Measurements from ENCODE around the gene PLEKHA5.
"Not testable (repeated sequence)": the region's sequence is repeated elsewhere in the genome, so short reads cannot be mapped to it uniquely, and the experiment has no call there.

The PLEKHA5 gene

DNA sequence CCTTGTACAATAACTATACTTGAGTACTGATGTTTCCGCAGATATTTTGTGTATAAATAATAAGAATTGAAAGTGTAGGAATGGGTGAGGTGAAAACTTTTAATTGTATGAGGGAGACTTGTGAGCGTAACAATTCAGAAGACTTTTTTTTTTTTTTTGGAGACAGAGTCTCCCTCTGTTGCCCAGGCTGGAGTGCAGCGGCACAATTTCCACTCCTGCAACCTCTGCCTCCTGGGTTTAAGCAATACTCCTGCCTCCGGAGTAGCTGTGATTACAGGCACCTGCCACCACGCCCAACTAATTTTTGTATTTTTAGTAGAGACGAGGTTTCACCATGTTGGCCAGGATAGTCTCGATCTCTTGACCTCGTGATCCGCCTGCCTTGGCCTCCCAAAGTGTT, 40.8 kb downstream of the PLEKHA5 start:
- not testable (repeated sequence) for DNase-seq

DNA sequence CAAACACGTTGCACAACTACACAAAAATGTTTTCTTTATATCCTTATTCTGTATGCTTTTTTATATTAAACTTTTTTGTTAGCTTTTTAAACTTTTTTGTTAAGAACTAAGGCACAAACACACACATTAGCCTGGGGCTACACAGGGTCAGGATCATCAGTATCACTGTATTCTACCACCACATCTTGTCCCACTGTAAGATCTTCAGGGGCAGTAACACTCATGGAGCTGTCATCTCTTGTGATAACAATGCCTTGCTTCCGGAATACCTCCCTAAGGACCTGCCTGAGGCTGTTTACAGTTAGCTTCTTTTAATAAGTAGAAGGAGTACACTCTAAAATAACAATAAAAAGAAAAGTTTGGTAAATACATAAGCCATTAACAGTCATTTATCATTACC, 42.2 kb downstream of the PLEKHA5 start:
- no peak for DNase-seq

DNA sequence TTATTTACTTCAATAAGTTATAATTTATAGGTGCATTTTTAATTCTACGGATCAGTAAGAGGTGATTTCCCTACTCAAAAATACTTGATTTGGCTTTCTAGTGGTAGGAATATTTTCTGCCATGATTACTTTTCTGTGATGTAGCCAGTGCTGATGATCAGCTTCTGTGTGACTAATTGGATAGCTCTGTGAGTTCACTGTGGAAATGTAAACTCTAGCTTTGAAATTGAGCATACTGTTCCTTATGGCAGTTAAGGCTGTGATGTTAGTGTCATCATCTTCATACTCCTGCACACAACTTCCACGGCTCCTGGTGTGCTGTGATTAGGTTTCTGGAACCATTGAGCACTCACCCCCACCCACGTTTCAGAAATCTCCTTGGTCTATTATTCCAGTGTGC, 48.2 kb downstream of the PLEKHA5 start:
- no peak for DNase-seq

DNA sequence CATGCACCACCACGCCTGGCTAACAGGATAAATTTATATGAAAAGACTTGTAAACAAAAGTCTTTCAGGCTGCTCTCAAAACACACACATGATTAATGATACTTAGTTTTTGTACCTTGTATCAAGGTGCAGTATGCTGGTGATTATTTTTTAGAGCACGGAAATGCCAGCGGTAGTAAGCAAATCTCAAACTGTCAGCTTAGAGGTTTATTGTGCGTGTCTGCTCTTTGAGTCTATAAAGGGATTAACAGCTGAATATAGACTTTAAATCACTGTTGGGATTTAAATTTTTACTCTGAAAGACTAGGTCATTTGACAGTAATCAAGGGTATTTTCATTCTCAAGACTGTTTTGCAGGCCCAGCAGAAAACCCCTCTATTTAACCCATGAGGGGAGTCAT, 50.5 kb downstream of the PLEKHA5 start:
- DNase-seq = no peak

DNA sequence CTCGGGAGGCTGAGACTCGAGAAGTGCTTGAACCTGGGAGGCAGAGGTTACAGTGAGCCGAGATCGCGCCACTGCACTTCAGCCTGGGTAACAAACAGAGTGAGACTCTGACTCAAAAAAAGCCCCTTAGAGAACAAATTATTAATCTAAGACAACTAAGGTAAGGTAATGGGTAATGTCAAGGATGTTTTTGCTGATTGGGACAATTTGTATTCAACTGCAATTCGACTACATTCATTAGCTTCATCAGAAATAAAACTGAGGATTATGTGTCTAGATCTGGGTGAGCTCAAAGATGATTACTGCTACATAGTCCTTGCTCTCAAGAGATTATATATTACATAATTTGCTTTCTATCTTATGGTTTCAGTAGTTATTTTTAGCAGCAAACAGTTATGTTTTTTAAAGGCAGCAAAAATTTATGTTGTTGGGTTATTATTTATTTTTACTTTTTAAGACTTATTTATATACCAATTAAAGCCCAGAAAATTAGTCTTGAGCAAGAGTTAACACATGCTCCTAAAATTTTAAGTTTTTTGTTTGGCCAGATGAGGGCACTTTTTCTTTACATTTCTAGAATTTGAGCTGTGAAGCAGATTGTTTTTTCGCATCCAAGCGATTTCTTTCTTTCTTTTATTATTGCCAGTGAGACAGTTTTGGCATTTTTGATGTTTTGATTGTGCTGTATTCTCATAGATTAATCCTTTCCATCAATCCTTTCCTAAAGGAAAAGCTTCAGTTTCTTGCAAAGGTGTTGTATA, 52.3 kb downstream of the PLEKHA5 start:
- no peak for DNase-seq

DNA sequence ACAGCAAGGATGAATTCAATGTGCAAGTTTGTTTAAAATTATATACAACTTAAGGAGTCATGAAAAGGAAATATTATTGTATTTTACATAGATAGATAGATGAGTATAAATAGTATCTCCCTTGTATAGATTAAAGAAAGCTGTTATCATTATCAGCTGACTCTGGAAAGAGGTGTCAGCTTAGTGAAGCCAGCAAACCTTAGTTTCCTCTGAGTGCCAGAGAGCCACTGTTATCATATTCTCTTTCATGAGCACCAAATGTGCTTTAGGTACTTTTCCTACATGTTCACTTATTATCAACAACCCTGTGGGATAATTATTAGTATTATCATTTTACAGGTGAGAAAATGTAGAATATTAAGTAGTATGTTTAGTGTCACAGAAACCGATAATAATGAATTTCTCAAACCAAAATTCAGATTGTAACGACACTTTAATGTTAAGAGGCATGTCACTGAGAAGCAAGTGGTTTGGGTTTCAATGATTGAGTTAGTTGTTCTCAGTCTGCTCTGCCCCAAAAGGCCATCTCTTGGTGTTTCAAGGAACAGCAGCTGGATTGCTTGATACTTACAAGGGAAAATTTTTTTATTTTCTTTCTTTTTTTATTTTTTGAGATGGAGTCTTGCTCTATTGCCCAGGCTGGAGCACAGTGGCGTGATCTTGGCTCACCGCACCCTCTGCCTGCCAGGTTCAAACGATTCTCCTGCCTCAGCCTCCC, 53.7 kb downstream of the PLEKHA5 start:
- no peak for DNase-seq

DNA sequence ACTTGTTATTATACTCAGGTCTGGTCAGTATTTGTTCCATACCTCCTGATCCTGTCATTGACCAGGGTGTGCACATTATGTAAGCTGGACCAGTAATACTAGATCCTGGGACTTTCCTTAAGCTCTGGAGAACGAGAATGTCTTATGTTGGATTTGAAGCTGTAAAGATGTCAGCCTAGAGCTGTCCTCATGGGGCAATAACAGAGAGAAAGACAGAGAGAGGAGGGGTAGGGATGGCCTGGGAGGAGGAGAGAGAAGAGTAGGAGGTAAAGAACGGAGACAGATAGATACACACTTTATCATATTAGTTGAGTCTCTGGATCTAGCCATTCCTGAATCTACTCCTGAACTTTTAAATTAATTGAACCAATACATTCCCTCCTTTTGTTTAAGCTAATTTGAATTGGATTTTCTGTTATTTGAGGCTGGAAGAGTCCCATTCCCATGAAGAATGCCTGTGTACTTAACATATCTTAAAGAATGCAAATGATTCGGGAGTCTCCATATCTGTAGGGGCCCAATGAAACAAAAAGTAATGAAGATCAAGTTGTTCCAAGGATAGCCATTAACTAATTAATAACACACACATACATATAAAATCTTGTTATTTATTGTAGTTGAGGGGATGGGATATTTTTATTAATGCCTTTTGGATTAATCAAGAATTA, 55.9 kb downstream of the PLEKHA5 start:
- DNase-seq = no peak

DNA sequence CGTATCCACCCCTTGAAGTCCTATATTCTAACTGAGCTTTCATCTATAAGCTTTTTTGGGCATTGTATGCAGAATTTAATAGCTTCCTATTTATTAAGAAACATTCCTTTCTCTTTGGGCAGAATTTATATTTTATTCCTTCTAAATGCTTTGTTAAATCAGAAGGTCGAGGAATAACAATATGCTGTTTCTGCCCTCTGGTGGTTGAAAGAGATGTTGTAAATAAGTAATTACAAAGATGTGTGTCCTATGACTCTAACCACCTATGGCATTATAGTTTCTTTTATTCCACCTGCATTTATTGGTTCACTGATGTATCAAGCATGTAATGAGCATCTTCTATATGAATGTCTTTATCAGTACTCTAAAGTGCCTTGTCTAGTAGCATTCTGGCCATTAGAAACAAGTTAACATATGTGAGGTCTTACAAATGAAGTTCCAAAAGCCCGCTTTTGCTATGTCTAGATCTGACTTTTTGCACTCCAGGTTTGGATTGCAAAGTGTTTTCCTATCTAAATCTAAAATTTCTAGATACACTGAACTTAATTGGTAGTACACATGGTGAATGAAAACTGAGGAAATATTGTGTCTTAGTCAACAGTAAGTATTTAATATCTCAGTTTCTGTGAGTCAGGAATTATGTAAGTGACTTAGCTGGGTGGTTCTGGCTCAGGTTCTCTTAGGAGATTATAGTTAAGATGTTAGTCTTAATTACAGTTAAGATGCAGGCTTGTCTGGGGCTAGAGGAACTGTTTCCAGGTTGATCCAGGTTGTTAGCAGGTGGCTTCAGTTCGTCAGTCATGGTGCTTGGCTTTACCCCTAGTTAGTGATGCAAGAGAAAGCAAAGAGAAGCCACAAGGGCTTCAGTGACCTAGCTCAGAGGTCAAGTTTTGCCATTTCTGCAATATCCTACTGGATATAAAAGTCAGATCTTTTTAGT, 57.5 kb downstream of the PLEKHA5 start:
- DNase-seq = peak; percentile 12

DNA sequence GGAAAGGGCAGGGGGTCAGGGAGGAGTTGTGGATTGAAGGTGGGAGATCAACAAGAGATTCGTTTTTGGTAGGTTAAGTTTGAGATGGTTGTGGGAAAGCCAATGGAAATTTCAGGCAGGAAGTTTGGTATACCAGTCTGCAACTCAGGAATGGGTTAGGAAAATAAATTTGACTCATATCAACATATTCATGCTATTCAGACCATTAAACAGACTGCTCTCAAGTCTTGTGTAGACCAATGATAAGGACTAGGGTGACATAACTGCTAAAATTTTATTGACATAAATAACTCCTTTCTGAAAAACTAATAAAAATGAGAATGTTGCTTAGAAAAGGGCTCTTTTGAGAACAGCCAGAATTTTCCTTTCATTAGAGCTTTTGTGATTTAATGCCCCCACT, 60.0 kb downstream of the PLEKHA5 start:
- DNase-seq = no peak

DNA sequence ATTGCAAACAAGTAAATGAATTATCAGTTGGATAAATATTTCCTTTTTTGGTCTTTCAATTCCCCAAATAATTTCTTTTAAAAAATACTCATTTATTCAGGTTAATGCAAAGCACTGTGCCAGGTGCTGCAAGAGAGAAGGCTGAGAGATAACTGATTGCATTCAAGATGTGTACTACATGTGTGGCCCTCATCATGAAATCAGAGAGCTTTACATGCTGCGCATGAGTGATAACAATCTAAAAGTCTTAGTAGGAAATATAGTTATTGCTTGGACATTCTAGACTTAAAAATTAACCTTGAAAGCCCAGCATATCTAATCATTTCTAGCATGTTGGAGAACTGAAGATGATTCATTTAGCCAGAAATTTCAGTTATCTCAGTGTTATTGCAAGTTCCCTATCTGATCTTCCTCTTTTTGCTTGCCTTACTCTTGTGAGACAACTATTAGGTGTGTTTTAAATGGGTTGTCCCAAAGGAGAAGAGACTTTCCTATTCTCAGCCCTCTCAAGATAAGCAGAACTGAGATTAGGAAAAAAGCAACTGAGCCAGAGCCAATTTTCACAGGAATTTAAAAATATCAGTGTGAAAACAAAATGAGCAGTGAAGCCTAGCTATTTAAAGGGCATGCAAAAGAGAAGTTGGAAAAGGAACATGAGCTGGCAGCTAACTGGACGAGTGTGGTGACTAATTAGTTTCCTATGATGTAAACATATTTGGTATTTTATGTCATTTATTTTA, 60.9 kb downstream of the PLEKHA5 start:
- DNase-seq = no peak

DNA sequence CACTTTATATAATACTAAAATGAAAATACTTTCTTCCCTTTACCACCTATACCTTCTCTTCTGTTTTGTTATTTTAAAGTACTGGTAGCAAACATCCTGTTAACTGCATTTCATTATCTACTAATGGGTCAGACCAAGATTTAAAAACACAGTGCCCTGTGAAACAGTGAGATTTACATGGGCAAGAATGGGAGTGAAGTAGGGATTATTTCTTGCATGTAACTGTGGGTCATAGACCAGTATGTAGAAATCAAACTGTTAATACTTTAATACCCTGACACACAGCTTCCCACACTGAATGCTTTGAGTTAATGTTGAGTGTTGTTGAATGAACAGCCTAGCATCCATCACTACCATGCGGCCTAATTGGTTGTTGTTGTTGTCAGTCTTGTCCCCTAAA, 61.6 kb downstream of the PLEKHA5 start:
- no peak for DNase-seq

DNA sequence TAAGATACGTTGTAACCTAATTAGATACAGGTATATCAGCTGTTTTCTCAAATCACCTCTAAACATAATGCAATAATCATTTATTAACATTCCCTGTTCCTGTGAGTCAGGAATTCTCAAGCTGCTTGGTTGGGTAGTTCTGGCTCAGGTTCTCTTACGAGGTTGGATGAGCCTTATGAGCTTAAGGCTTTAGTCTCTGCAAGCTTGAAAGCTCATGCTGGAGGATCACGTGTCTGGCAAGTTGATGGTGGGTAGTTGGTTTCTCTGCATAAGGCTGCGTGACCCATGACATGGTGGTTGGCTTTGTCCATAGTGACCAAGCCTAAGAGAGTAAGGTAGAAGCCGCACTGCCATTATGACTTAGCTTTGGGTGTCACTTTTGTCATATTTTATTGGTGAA, 62.0 kb downstream of the PLEKHA5 start:
- DNase-seq = no peak

DNA sequence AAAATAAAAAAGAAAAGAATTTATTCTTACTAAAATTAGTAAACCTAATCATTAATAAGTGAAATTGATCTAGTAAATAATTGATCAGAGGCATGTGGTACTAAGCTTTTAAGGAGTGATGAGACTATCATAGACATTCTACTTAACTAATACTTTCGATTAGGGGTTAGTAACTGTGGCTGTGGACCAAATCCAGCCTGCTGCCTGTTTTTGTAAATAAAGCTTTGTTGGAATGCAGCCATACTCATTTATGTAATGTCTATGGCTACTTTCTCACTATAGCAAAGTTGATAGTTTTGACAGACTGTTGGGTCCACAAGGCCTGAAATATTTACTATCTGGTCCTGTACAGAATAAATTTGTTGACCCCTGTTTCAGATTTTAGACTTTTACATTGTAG, 63.2 kb downstream of the PLEKHA5 start:
- DNase-seq = no peak

DNA sequence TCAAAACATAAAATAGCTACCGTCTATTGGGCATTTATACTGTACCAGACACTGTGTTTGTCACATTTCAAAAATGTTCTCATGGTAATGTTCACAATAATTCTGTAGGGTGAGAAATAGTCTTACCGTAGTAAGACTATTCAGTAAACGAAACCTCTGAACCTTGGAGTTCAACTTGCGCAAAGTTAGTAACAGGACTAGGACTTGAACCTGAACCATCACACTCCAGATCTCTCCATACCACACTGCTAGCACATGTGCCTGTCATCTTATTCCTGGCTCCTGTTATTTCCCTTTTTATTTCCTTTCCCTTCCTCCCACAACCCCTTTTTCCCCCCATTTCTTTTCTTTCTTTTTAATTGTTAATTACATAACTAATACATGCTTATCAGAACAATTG, 65.4 kb downstream of the PLEKHA5 start:
- DNase-seq = no peak

DNA sequence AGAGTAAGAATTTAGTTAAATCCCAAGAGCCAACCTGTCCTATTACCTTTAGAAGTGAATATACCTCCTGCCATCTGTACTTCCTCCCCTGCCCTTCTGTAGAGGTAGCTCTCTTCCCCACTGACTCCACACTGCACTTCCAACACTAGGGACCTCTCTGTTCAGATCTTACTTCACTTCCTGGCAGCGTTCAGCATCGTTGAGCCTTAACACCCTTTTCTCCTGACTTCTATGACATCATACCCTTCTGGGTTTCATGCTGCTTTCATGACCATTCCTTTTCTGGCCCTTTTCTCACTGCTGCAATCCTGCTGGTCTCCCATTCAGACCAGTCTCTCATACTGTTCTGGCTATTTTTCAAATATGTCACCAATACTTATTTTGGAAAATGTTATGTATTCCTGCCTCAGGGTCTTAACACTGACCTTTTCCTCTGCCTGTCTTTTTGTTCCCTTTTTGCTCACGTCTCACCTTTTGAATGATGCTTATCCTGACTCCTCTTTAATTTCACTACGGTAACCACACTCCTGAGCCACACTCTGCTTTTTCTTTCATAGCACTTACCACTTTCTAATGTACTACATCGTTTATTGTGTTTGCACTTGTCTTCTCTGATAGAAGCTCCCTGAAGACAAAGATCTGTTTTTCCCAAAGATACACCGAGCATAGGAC, 67.6 kb downstream of the PLEKHA5 start:
- no peak for DNase-seq

DNA sequence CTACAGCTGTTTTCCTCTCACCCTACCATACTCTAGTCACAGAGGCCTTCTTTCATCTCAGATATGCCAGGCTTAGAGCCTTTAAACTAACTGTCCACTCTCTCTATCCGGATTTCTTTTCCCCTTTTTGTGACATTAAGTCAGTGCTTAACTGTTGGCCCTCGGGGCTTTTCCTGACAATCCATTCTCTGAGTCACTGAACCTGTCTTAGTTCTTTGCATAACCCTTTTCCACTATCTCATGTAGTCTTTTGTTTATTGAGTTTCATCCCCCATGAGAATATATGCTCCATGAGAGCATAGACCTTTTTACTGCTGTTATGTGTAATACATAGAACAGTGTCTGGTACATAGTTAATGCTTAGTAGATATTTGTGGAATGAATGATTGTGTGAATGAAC, 68.7 kb downstream of the PLEKHA5 start:
- no peak for DNase-seq

DNA sequence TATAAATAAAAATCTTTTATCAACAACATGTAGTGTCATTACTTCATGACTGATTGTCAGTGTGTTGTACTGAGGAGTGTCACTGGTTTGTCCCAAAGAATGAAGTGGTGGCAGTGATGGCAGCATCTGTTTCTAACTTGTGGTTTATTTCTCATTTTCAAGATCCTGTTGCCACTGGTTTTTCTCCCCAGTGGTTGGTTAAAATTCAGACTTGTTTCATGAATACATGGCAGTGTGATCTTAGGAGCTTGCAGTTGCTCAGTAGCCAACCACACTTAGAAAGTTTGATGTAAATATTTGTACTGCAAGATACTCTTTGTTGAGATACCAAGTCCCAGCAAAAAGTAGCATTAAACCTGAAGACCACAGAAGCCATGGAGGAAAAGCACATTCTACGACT, 69.8 kb downstream of the PLEKHA5 start:
- no peak for DNase-seq

DNA sequence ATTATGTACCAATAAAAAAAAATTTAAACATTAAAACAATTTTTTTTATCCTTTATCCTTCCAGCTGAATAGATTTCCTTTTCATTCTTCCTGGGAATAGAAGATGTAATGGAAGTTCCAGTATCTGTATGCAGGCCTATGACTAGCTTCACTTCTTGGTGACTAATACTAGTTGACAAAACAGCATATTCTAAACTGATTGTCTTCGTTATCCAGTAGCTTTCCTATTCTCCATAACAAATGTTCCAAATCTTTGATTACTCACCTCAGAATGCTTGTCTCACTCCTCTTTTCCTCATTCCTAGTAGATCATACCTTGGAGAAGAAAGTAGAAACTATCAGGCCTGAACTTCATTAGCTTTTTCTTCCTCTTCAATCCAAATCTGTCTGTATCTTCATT, 70.7 kb downstream of the PLEKHA5 start:
- DNase-seq = no peak

DNA sequence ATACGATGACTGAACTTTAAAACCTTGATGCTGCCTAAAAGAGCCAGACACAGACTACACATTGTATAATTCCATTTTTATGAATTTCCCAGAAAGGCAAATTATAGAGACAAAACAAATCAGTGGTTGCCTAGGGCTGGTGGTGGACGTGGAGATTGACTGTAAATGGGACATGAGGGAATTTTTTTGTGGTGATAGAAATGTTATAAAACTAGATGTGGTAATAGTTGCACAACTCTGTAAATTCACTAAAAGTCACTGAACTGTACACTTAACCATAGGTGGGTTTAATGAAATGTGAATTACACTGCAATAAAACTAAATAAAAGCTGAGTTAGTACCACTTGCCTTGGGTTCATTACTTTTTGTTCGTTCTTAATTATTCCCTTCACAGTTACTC, 72.1 kb downstream of the PLEKHA5 start:
- no peak for DNase-seq

DNA sequence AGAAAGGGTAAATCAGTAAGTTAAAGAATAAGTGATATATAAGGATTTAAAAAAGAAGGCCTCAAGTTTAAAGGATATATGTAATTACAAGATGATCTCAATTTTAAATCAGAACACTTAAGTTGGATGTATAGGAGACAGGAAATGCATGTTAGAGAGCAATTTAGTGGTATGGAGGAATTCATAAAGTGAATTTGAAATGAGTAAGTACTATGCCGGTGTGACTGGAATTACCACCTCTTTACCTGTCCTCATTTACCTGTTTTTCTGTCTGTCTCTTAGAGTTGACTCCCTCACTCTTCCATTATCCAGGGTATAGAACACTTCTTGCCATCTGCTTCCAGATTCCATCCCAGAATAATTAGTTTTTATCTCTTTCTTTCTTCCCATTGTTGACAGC, 73.5 kb downstream of the PLEKHA5 start:
- DNase-seq = no peak
